GF-D8 (cell line): ENCODE results near the gene TTLL6.
"Not testable (repeated sequence)": the region's sequence is repeated elsewhere in the genome, so short reads cannot be mapped to it uniquely, and the experiment has no call there.

Experiments
- DNase-seq: peaks from one replicate; lab custom pipeline; 2025; lab: John Stamatoyannopoulos, UW

The TTLL6 gene

GRCh38 chr17:48816774-48817590, at the start of gene TTLL6:
Gene TTLL6, minus strand, starts transcription at chr17:48817229. Its CDS starts 157 bp downstream, at chr17:48817072.
- no peak for DNase-seq

- no peak for DNase-seq
Measured at GRCh38 chr17:48860456-48860855, 43.4 kb upstream of the TTLL6 start.

DNA sequence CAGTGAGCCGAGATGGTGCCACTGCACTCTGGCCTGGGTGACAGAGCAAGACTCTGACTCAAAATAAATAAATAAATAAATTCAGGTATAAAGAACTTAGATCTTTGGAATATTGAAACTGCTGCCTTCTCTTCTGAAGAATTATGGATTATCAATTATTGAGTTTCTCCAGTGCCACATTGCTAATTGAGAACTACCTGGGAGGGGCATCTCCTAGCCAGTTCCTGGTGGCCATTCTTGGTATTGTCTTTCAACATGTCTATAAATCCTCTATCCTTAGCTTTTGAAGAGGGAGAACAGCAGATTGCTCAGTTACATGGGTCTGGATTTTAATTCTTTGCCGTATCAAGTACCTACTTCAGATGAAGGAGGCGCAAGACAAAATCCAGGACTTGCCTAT, 43.0 kb upstream of the TTLL6 start:
- DNase-seq = no peak

DNA sequence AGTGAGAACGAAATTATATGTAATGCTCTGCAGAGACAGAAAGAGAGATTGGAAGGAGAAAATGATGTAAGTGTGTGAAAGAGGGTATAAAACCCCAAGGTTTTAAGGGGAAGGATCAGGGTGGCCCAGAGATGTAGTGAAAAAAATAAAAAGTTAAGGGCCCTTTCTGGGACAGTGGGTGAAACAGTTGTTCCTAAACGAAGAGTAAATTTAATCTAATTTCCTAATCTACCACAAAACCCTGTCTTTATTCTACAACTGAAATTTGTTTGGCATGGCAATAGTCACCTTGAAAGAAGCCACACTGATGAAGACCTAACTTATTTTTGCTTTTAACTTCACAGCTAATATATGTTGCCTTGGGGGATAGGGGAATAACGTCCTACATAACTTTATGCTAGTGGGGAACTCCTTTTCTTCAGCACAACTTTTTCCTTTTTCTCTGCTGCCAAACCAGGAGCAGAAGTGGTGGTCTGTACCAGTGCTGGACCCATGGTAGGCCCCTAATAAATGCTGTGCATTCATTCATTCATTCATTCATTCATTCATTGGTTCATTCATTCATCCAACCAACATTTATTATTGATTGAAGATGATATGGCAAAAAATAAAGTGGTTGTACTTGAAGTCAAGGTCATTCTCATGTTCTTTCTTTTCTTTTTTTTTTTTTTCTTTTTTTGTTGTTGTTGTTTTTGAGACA, 39.2 kb upstream of the TTLL6 start:
- DNase-seq = no peak

DNA sequence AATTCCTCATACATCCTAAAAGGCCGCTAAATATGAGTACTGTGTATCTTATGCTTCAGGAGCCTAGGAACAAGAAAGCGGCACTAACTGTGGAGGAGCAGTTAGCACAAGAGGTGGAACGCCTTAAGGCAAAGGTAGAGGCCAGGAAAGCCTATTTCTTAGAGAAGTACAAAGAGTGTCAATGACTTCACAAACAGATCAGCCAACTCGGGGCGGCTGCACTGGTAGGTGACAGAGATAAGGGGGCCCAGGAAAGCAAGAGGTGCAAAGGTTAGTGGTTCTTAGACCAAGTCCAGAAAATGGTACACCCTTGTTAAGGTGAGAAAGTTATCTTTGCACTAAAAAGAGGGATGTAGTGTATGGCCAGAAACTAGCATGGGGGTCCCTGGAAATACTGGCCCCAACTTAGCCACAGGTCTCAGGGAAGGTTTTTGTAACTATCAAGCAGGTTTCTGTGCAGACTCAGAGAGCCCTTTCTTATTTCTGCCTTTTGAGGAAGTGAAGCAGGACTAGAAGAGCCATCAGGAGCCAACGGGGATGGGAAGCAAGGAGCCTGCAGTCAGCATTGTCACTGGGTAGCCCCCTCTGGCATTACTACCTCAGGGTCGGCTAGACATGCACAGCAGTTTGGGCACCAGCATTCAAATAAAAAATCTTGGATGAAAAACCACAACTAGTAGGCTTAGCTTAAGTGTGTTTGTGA, 37.9 kb upstream of the TTLL6 start:
- DNase-seq = no peak

- DNase-seq = no peak
Measured at GRCh38 chr17:48850792-48851323, 33.8 kb upstream of the TTLL6 start.

- DNase-seq = no peak
Measured at GRCh38 chr17:48843187-48843900, 26.3 kb upstream of the TTLL6 start.

- no peak for DNase-seq
Measured at GRCh38 chr17:48842746-48843145, 25.7 kb upstream of the TTLL6 start.

GRCh38 chr17:48841395-48841831, 24.4 kb upstream of the TTLL6 start:
- peak; percentile 77 for DNase-seq

- DNase-seq = no peak
Measured at GRCh38 chr17:48840441-48840840, 23.4 kb upstream of the TTLL6 start.

DNA sequence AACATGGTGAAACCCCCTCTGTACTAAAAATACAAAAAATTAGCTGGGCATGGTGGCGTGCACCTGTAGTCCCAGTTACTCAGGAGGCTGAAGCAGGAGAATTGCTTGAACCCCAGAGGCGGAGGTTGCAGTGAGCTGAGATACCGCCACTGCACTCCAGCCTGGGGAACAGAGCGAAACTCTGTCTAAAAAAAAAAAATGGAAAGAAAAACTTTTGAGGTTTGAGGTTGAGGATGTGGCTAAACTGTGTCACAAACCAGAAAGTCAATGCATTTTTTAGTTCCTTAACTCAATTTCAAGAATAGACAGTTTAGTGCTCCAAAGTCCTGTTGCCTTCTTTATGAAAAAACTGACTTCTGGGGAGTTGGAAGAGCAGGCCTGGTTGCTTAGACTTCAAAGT, 20.4 kb upstream of the TTLL6 start:
- DNase-seq = peak; percentile 56

DNA sequence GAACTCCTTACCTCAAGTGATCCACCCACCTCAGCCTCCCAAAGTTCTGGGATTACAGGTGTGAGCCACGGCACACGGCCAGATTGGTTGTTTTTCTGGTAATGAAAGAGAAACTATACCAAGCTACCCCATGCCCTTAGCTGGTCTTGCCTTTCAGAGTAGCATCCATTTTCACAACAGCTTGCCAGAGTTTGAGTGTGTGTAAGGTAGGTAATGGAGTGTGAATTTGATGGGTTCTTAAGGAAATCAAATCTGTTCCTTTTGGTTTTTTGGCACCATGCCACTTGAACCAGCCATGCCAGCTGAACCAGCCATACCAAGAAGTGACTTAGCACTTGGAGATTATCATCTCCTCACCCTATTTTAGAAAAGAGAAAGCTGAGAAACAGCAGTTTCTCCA, 18.9 kb upstream of the TTLL6 start:
- no peak for DNase-seq

DNA sequence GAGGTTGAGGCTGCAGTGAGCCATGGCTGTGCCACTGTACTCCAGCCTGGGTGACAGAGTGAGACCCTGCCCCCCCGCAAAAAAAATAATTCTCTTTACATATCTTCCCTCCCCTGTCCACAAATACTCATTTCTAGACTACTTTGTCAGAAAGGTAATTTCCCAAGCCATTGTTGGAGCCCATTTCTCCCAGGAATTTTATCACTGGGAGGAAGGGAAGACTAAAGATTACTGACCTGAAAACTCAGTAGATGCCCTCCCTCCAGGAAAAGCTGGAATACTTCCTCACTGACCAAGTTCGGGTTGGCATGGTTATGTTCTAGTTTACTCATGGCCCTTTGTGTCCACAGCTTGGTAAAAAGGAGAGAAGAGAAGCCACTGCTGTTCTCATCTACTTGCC, 17.9 kb upstream of the TTLL6 start:
- DNase-seq = no peak

DNA sequence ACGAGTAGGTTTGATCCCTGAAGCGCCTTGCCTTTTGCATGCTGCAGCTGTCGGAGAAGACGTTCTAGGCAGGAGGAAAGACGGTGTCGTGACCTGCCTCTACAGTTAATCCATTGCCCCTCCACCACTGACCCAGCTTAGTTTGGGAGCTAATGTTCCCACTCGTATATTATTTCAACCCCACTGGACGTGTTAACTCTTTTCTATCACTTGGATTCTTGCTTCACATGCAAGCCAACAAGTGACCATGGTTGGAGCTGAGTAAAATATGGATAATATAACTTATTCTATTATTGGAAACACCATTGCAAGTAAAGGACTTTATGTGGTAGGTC, 14.5 kb upstream of the TTLL6 start:
- DNase-seq = no peak

DNA sequence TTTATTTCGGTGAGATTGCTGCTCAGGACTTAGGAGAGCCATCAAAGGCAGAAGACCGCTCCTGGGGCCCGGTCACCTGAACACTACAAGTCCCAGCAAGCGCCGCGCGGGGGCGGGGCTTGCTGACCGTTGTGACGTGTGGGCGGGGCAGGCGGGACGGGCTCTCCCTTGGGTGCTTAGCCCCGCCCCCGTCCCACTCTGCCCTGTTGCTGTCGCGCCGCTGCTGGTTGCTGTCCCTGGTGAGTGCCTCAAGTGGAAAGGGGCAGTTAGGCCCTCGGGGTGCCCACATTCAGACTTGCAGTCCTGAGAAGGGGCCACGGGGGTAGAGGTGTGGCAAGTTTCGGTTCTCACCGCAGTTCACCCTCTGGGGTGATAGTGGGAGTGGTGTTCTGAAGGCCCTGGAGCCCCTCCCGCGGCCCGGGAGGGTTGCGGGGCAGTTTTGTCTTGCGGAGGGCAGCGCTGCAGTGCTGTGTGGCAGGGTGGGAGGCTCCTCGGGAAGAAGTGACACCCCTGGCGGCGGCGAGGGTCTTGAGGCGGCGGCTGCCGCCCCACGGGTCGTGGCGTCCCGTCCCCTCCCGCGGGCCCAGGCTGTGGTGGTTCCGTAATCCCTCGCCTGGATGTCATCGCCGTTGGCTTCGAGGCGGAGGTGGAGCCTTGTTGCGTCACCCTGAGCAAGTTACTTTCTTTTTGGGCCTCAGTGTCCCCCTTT, 14.0 kb upstream of the TTLL6 start, which contains the start of gene CALCOCO2:
Gene CALCOCO2 (plus strand): TSS at position 196 of the 709 bp plus-strand sequence. CDS start 10,673 bp downstream, outside the sequence.
- peak; percentile 67 for DNase-seq

DNA sequence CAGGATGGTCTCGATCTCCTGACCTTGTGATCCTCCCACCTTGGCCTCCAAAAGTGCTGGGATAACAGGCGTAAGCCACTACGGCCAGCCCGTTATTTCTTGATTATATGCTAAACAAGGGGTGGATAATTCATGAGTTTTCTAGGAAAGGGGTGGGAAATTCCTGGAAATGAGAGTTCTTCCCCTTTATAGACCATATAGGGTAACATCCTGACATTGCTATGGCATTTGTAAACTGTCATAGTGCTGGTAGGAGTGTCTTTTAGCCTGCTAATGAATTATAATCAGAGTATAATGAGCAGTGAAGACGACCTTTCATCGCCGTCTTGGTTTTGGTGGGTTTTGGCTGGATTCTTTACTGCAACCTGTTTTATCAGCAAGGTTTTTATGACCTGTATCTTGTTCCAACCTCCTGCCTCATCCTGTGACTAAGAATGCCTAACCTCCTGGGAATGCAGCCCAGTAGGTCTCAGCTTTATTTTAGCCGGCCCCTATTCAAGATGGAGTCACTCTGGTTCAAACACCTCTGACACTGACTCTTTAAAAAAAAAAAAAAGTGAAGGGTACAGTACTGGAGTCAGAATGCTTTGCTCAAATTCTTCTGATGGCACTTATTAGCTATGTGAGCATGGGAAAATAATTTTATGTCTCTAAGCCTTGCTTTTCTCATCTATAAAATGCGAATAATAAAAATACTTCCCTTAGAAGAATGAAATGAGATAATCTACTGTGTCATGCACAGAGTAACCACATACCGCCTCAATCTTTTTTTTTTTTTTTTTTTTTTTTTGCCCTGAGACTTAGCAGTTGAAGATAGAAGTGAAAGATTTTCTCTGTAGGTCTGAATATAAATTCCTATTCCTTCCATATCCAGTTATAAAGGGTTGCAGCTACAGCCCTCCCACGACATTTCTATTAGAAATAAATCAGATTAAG, 8.7 kb upstream of the TTLL6 start:
- no peak for DNase-seq

- DNase-seq = not testable (repeated sequence)
Measured at GRCh38 chr17:48820936-48821335, 3.9 kb upstream of the TTLL6 start.

- DNase-seq = no peak
Measured at GRCh38 chr17:48819466-48819865, 2.4 kb upstream of the TTLL6 start.

DNA sequence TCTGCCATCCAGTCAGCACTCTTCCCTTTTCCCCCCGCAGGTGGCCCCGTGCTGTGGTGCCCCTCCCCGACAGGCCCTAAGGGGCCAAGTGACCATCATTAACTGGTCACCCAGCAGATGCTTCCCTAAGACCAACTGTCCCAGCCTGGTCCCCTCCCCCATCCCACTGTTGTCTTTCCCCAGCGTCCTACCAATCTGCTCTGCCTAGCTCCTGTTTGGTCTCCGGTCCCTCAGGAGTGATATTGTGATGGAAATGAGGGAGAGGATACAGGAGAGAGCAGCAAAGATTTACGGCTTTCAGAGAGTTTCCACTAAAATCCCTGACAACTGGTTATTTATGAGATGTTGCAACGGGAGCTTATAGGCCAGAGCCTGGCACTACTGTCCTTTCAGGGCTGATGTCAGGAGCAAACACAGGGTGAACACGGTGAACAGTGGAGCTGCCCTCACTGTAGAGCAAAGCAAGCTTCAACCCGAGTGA, 1.4 kb upstream of the TTLL6 start:
- DNase-seq = no peak

DNA sequence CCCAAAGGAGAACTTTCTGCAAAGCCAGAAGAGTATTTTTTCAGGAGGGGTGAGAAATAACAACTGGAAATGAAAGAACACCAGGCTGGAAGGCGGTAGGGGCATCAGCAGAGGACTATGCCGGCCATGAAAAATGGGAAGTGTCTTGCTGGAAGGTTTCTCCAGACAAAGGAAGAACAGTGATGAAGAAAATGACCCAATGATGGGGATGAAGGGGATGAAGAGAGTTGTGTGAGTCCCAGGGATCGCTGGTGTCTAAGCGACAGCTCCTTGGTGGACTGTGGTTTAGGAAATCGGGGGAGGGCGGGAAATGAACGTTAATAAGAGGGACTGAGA, 623 bp downstream of the TTLL6 start:
- no peak for DNase-seq
